ENCODE results near the gene GRIK5.

- TF ChIP-seq POLR2A (IDR thresholded peaks at IDR 0.05; ENCODE audit: extremely low read depth, insufficient read length): no peak
- no peak for TF ChIP-seq CTCF (IDR thresholded peaks at IDR 0.05; ENCODE audit: low read depth, low read length)
- TF ChIP-seq MYC (IDR thresholded peaks at IDR 0.05; ENCODE audit: low read depth, low read length): no peak
- no peak for TF ChIP-seq MAX (IDR thresholded peaks at IDR 0.05; ENCODE audit: low read depth, low read length)
These were observed 95.4 kb downstream of the GRIK5 start for GRCh38 chr19:41974652-41975051.

Data from NB4 (cell line).